ENCODE results near the gene CMYA5.

CMYA5 gene

DNA sequence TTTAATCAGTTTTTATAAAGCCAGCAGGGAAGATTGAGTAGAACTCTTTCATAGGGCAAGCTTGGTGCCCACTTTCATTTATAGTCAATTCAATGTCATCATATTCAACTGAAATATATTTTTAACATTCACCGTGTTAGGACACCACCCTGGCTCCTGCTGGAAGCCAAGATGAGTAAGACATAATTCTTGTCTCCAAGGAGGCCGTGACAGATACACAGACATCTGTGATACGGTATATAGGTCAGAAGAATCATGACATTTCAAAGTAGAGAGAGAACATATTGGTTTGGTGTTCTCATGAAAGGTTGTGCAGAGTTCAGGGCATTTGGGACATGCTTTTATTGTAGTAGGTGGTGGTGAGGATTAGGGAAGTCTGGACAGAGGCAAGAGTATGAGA is 120.1 kb downstream of the CMYA5 start:
- no peak for TF ChIP-seq EZH2phosphoT487 (IDR thresholded peaks at IDR 0.05; ENCODE audit: borderline replicate concordance)
- TF ChIP-seq, protein P1, sequence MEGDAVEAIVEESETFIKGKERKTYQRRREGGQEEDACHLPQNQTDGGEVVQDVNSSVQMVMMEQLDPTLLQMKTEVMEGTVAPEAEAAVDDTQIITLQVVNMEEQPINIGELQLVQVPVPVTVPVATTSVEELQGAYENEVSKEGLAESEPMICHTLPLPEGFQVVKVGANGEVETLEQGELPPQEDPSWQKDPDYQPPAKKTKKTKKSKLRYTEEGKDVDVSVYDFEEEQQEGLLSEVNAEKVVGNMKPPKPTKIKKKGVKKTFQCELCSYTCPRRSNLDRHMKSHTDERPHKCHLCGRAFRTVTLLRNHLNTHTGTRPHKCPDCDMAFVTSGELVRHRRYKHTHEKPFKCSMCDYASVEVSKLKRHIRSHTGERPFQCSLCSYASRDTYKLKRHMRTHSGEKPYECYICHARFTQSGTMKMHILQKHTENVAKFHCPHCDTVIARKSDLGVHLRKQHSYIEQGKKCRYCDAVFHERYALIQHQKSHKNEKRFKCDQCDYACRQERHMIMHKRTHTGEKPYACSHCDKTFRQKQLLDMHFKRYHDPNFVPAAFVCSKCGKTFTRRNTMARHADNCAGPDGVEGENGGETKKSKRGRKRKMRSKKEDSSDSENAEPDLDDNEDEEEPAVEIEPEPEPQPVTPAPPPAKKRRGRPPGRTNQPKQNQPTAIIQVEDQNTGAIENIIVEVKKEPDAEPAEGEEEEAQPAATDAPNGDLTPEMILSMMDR (conservative IDR thresholded peaks at IDR 0.05; ENCODE audit: low read length): no peak
- H3K4me3 ChIP-seq (ENCODE audit: low read length, poor library complexity, severe bottlenecking): no peak overlapping the region

DNA sequence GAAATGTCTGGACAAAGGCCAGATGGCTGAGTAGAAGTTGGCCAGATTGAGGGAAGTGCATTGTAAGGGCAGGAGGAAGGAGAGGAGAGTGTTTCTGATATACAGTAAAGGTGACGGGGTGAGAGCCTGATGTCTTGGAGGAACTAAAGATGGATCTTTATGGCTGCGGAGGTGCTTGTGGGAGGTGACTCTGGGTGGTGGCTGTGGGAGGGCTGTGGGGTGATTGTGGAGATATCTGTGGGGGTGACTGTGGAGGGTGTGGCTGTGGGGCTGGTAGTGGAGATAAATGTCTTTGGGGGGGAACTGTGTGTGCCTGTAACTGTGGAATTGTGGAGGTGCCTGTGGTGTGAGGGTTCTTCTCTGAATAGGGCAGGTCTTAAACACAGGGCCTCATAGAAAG is 121.4 kb downstream of the CMYA5 start:
- H3K4me1 ChIP-seq (ENCODE audit: insufficient read depth, low read length, poor library complexity, severe bottlenecking): peaks cover 6% of the 10 kb centered on the region

More for the DNA sequence above, 120.1 kb downstream of the CMYA5 start:
- Histone ChIP-seq H2AFZ (ENCODE audit: low read length) (no peak overlapping the region), H3K9me3 (ENCODE audit: insufficient read depth, low read depth, low read length) (no peaks in the 10 kb centered on the region), H3K27me3 (ENCODE audit: insufficient read depth, low read length, poor library complexity, severe bottlenecking) (no peaks in the 10 kb centered on the region), H3K4me1 (ENCODE audit: insufficient read depth, low read length, poor library complexity, severe bottlenecking) (peaks cover 6% of the 10 kb centered on the region), H3K36me3 (ENCODE audit: insufficient read depth, low read length) (no peaks in the 10 kb centered on the region), H3F3A (ENCODE audit: low read depth) (no peaks in the 10 kb centered on the region), H3K4me2 (ENCODE audit: low read depth, low read length, poor library complexity, severe bottlenecking) (no peak overlapping the region), H3K79me2 (ENCODE audit: insufficient read depth, low read length) (no peaks in the 10 kb centered on the region), H3K9ac (ENCODE audit: low read depth, low read length, poor library complexity, severe bottlenecking) (no peak overlapping the region), H3K9me2 (replicated peaks; ENCODE audit: low read depth, low read length) (no peaks in the 10 kb centered on the region), H4K20me1 (ENCODE audit: insufficient read depth, low read length, poor library complexity, severe bottlenecking) (no peaks in the 10 kb centered on the region)

DNA sequence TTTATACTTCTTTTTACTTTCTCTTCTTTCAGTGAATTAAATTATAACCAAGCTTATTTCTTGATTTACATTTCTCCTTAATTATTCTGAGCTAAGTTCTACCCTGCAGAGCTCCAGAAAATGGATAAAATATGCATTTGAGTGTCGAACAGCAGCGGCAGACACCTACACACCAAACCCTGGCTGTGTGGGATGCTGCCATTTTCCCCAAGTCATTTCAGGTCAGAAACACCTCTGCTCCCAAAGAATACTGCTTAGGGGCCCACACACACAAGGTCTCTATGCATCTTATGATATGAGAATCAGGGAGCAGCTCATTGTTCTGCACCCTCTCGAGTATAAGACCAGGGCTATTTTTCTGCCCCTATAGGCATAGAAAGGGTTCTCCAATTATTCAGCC is 122.3 kb downstream of the CMYA5 start:
- H3K36me3 ChIP-seq (ENCODE audit: insufficient read depth, low read length): no peaks in the 10 kb centered on the region
- no peaks in the 10 kb centered on the region for H3K79me2 ChIP-seq (ENCODE audit: insufficient read depth, low read length)
- no peaks in the 10 kb centered on the region for H3K9me2 ChIP-seq (replicated peaks; ENCODE audit: low read depth, low read length)
- no peak overlapping the region for H3K9ac ChIP-seq (ENCODE audit: low read depth, low read length, poor library complexity, severe bottlenecking)
- no peak overlapping the region for H3K4me2 ChIP-seq (ENCODE audit: low read depth, low read length, poor library complexity, severe bottlenecking)
- H3K27me3 ChIP-seq (ENCODE audit: insufficient read depth, low read length, poor library complexity, severe bottlenecking): no peaks in the 10 kb centered on the region
- H3K4me1 ChIP-seq (ENCODE audit: insufficient read depth, low read length, poor library complexity, severe bottlenecking): peaks cover 2% of the 10 kb centered on the region
- no peak overlapping the region for H3K4me3 ChIP-seq (ENCODE audit: low read length, poor library complexity, severe bottlenecking)
- no peak overlapping the region for H2AFZ ChIP-seq (ENCODE audit: low read length)
- H3F3A ChIP-seq (ENCODE audit: low read depth): no peaks in the 10 kb centered on the region
- no peaks in the 10 kb centered on the region for H4K20me1 ChIP-seq (ENCODE audit: insufficient read depth, low read length, poor library complexity, severe bottlenecking)
- TF ChIP-seq EZH2phosphoT487 (IDR thresholded peaks at IDR 0.05; ENCODE audit: borderline replicate concordance): no peak
- TF ChIP-seq, protein P1 (conservative IDR thresholded peaks at IDR 0.05; ENCODE audit: low read length): no peak
- no peaks in the 10 kb centered on the region for H3K9me3 ChIP-seq (ENCODE audit: insufficient read depth, low read depth, low read length)

More for the DNA sequence above, 121.4 kb downstream of the CMYA5 start:
- Histone ChIP-seq H3K27me3 (ENCODE audit: insufficient read depth, low read length, poor library complexity, severe bottlenecking) (no peaks in the 10 kb centered on the region), H3F3A (ENCODE audit: low read depth) (no peaks in the 10 kb centered on the region), H3K4me3 (ENCODE audit: low read length, poor library complexity, severe bottlenecking) (no peak overlapping the region), H3K4me2 (ENCODE audit: low read depth, low read length, poor library complexity, severe bottlenecking) (no peak overlapping the region), H4K20me1 (ENCODE audit: insufficient read depth, low read length, poor library complexity, severe bottlenecking) (no peaks in the 10 kb centered on the region), H3K9ac (ENCODE audit: low read depth, low read length, poor library complexity, severe bottlenecking) (no peak overlapping the region), H3K9me3 (ENCODE audit: insufficient read depth, low read depth, low read length) (no peaks in the 10 kb centered on the region), H3K36me3 (ENCODE audit: insufficient read depth, low read length) (no peaks in the 10 kb centered on the region), H3K79me2 (ENCODE audit: insufficient read depth, low read length) (no peaks in the 10 kb centered on the region), H3K9me2 (replicated peaks; ENCODE audit: low read depth, low read length) (no peaks in the 10 kb centered on the region), H2AFZ (ENCODE audit: low read length) (no peak overlapping the region)
- TF ChIP-seq, protein P1 (conservative IDR thresholded peaks at IDR 0.05; ENCODE audit: low read length): no peak
- TF ChIP-seq EZH2phosphoT487 (IDR thresholded peaks at IDR 0.05; ENCODE audit: borderline replicate concordance): no peak

All from Loucy (cell line).